ENCODE measurements around the gene PDCD6IP.

GRCh38 chr3:33848624-33849347 is 50.4 kb downstream of the PDCD6IP start:
- TF ChIP-seq CTCF (IDR thresholded peaks at IDR 0.05 in 8 of 11, conservative IDR thresholded peaks at IDR 0.05 in 3 of 11) = no peak
- no peak for TF ChIP-seq POLR2A (IDR thresholded peaks at IDR 0.05)
